CD4-positive, alpha-beta T cell (primary cell): ENCODE results near the gene CDH24. TPM values are rescaled to one million over a fixed set of nuclear protein-coding genes. Genes with fewer than 3 reads are reported as not detected.

Experiments
- ATAC-seq: fragments of 200-7000 bp; cut with Tn5 transposase; one replicate; pipeline ENCODE4 v1.10.0; 2022; ENCODE audit warnings: mild to moderate bottlenecking; ENCODE audit not compliant: poor library complexity
- CTCF ChIA-PET: fragments of 350-600 bp; sonication (Branson Sonifier 250); formaldehyde crosslinking; loops from one replicate; lab custom pipeline; 2021; ENCODE audit warnings: antibody characterized with exemption, inconsistent platforms; lab: Charles Lee
- POLR2A ChIA-PET: fragments of 350-600 bp; sonication (Branson Sonifier 250); formaldehyde crosslinking; loops from one replicate; lab custom pipeline; 2021; ENCODE audit warnings: antibody characterized with exemption, inconsistent platforms; lab: Charles Lee
- DNase-seq, 14 experiments: peaks; one replicate each; pipeline ENCODE4 v3.0.0-alpha.2; 2013 to 2020; ENCODE audit warnings: mixed read lengths in 2 of 14
- H3K27ac ChIP-seq, 2 donors: one replicate each; pipeline versions ENCODE4 v1.5.1 to v1.7.0; 2013; ENCODE audit warnings: low read length in 2 of 2, low read depth in 1 of 2, mild to moderate bottlenecking in 1 of 2
- H3K27me3 ChIP-seq, 2 experiments: 1 replicate in 1 of 2; 2 replicates in 1 of 2; pipeline versions ENCODE4 v1.6.1 to v1.7.0; 2013; ENCODE audit warnings: low read length in 2 of 2, control low read depth in 1 of 2, mild to moderate bottlenecking in 1 of 2, moderate library complexity in 1 of 2; ENCODE audit not compliant: insufficient read depth in 2 of 2, control insufficient read depth in 1 of 2
- H3K36me3 ChIP-seq: one replicate; pipeline ENCODE4 v1.6.1; 2013; ENCODE audit warnings: low read length, control low read depth; ENCODE audit not compliant: insufficient read depth
- H3K4me1 ChIP-seq: one replicate; pipeline ENCODE4 v1.6.1; 2013; ENCODE audit warnings: low read length, control low read depth; ENCODE audit not compliant: insufficient read depth
- H3K4me3 ChIP-seq: one replicate; pipeline ENCODE4 v1.5.1; 2013; ENCODE audit warnings: mild to moderate bottlenecking, low read length, moderate library complexity
- H3K9me3 ChIP-seq, 2 experiments: 1 replicate in 1 of 2; 2 replicates in 1 of 2; pipeline versions ENCODE4 v1.6.1 to v1.7.0; 2013; ENCODE audit warnings: low read length in 2 of 2, mild to moderate bottlenecking in 2 of 2, control low read depth in 1 of 2, moderate library complexity in 1 of 2; ENCODE audit not compliant: control insufficient read depth in 1 of 2, insufficient read depth in 1 of 2
- H3K27ac Mint-ChIP-seq: one replicate; pipeline ENCODE4 v1.8.0; 2020; ENCODE audit warnings: mixed read lengths
- H3K27me3 Mint-ChIP-seq: one replicate; pipeline ENCODE4 v1.8.0; 2021; ENCODE audit warnings: mixed read lengths
- H3K36me3 Mint-ChIP-seq: one replicate; pipeline ENCODE4 v1.8.0; 2021; ENCODE audit warnings: low read depth, mixed read lengths
- H3K4me1 Mint-ChIP-seq: one replicate; pipeline ENCODE4 v1.8.0; 2021; ENCODE audit warnings: low read depth, mixed read lengths
- H3K4me3 Mint-ChIP-seq: one replicate; pipeline ENCODE4 v1.8.0; 2020; ENCODE audit warnings: mild to moderate bottlenecking, mixed read lengths
- H3K9me3 Mint-ChIP-seq: one replicate; pipeline ENCODE4 v1.8.0; 2020; ENCODE audit warnings: mixed read lengths
- CTCF ChIP-seq: fragments of 200-600 bp; IDR thresholded peaks from one replicate; pipeline ENCODE4 v1.8.0; 2022; ENCODE audit warnings: antibody characterized with exemption, mild to moderate bottlenecking
- intact Hi-C, 2 experiments: fragments of 100-400 bp; cut with DNase I in 1 of 2; cut with micrococcal nuclease in 1 of 2; formaldehyde crosslinking; loops; one replicate each; pipeline versions ENCODE4 v1.15.1 to v1.9.0; 2023 to 2025; cut with DNase I, micrococcal nuclease
- total RNA-seq, 174 experiments: library from RNA in 2 of 174; stranded (reverse) in 2 of 174; gene quantifications; one replicate each; pipeline ENCODE4 v1.2.3 and lab custom pipeline; 2021 to 2026

The CDH24 gene
- total RNA-seq, 2 experiments from 2014 or later = 3.3 to 3.7 TPM

- Mint-ChIP-seq H3K27me3 (no peaks in the 10 kb centered on the region), H3K4me3 (no peak overlapping the region)
- intact Hi-C loops = no loop called here
These were observed 10.2 kb downstream of the CDH24 start for GRCh38 chr14:23047034-23047634.

GRCh38 chr14:23045419-23046357 is 11.6 kb downstream of the CDH24 start:
- Histone ChIP-seq H3K4me3 (no peak overlapping the region), H3K27ac (no peak overlapping the region), H3K9me3 (no peaks in the 10 kb centered on the region), H3K4me1 (no peaks in the 10 kb centered on the region), H3K27me3 (no peaks in the 10 kb centered on the region), H3K36me3 (no peaks in the 10 kb centered on the region)
- Mint-ChIP-seq H3K36me3 (no peaks in the 10 kb centered on the region), H3K27ac (no peak overlapping the region), H3K9me3 (no peaks in the 10 kb centered on the region), H3K4me1 (no peaks in the 10 kb centered on the region), H3K27me3 (no peaks in the 10 kb centered on the region), H3K4me3 (no peak overlapping the region)
- no peak for DNase-seq
- ATAC-seq = no peak
- ChIA-PET CTCF (no interaction called here), POLR2A (no interaction called here)
- no peak for TF ChIP-seq CTCF
- intact Hi-C loops = no loop called here

More at GRCh38 chr14:23047034-23047634, 10.2 kb downstream of the CDH24 start:
- ATAC-seq = no peak
- H3K36me3 Mint-ChIP-seq = no peaks in the 10 kb centered on the region
- H3K27ac Mint-ChIP-seq = no peak overlapping the region
- CTCF ChIA-PET = interaction anchor here (1.2 kb wide), 1 partner anchor 61 kb away, joined by 3 read pairs; no protein-coding TSS in a partner anchor
- no peak for DNase-seq
- H3K9me3 ChIP-seq = no peaks in the 10 kb centered on the region
- no peaks in the 10 kb centered on the region for H3K4me1 Mint-ChIP-seq
- POLR2A ChIA-PET = interaction anchor here (1.3 kb wide), 1 partner anchor 48 kb away, joined by 3 read pairs; the partner anchor contains the start of genes ACIN1 and C14orf119
- H3K36me3 ChIP-seq = no peaks in the 10 kb centered on the region
- no peaks in the 10 kb centered on the region for H3K27me3 ChIP-seq
- H3K4me1 ChIP-seq = no peaks in the 10 kb centered on the region
- no peak overlapping the region for H3K27ac ChIP-seq
- TF ChIP-seq CTCF = no peak
- no peaks in the 10 kb centered on the region for H3K9me3 Mint-ChIP-seq
- no peak overlapping the region for H3K4me3 ChIP-seq

GRCh38 chr14:23044840-23045239 is 12.5 kb downstream of the CDH24 start:
- no peaks in the 10 kb centered on the region for H3K4me1 ChIP-seq
- no peak for TF ChIP-seq CTCF
- no peaks in the 10 kb centered on the region for H3K36me3 ChIP-seq
- intact Hi-C loops = no loop called here
- ChIA-PET POLR2A (no interaction called here), CTCF (no interaction called here)
- Mint-ChIP-seq H3K36me3 (no peaks in the 10 kb centered on the region), H3K4me3 (no peak overlapping the region), H3K27ac (no peak overlapping the region), H3K9me3 (no peaks in the 10 kb centered on the region), H3K27me3 (no peaks in the 10 kb centered on the region), H3K4me1 (no peaks in the 10 kb centered on the region)
- H3K27me3 ChIP-seq = no peaks in the 10 kb centered on the region
- H3K27ac ChIP-seq = no peak overlapping the region
- DNase-seq (no peak), ATAC-seq (no peak)
- no peaks in the 10 kb centered on the region for H3K9me3 ChIP-seq
- H3K4me3 ChIP-seq = no peak overlapping the region
